NB4 (cell line): ENCODE measurements around the gene IQCH.
"Not testable (repeated sequence)": the region's sequence is repeated elsewhere in the genome, so short reads cannot be mapped to it uniquely, and the experiment has no call there.

Experiments
- DNase-seq: peaks from one replicate; pipeline ENCODE4 v3.0.0; 2010; ENCODE audit warnings: low read depth
- H3K4me3 ChIP-seq: one replicate; pipeline ENCODE4 v1.5.1; 2011; ENCODE audit warnings: mild to moderate bottlenecking, low read depth, low read length, moderate library complexity
- CTCF ChIP-seq: IDR thresholded peaks from one replicate; pipeline ENCODE4 v1.5.1; 2012; ENCODE audit warnings: low read depth, low read length
- MAX ChIP-seq: IDR thresholded peaks from 2 replicates; pipeline ENCODE4 v1.6.1; 2011; ENCODE audit warnings: low read depth, low read length
- MYC ChIP-seq: IDR thresholded peaks from 2 replicates; pipeline ENCODE4 v1.6.1; 2011; ENCODE audit warnings: low read depth, low read length
- POLR2A ChIP-seq: IDR thresholded peaks from 2 replicates; pipeline ENCODE4 v1.6.1; 2011; ENCODE audit warnings: mild to moderate bottlenecking; ENCODE audit not compliant: insufficient read length; ENCODE audit errors: extremely low read depth

Gene IQCH

GRCh38 chr15:67276666-67277065, 22.1 kb downstream of the IQCH start:
- TF ChIP-seq MYC (no peak), CTCF (no peak), MAX (no peak), POLR2A (no peak)
- DNase-seq, result no peak

GRCh38 chr15:67280217-67280616, 25.6 kb downstream of the IQCH start:
- TF ChIP-seq MYC (no peak), CTCF (no peak)
- no peak for DNase-seq
- no peak overlapping the region for H3K4me3 ChIP-seq

More at GRCh38 chr15:67276666-67277065, 22.1 kb downstream of the IQCH start:
- H3K4me3 ChIP-seq, result no peak overlapping the region

- TF ChIP-seq POLR2A, result no peak
- no peak for TF ChIP-seq CTCF
- TF ChIP-seq MYC, result no peak
- no peak for TF ChIP-seq MAX
- DNase-seq, result no peak
- no peak overlapping the region for H3K4me3 ChIP-seq
Observed at GRCh38 chr15:67281714-67282113, 27.1 kb downstream of the IQCH start.

DNA sequence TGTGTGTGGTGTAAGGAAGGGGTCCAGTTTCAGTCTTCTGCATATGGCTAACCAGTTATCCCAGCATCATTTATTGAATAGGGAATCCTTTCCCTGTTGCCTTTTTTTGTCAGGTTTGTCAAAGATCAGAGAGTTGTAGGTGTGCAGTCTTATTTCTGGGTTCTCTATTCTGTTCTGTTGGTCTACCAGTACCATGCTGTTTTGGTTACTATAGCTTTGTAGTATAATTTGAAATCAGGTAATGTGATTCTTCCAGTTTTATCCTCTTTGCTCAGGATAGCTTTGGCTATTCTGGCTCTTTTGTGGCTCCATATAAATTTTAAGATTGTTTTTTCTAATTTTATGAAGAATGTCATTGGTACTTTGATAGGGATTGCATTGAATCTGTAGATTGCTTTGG, 31.0 kb downstream of the IQCH start:
- not testable (repeated sequence) for DNase-seq, H3K4me3 ChIP-seq

DNA sequence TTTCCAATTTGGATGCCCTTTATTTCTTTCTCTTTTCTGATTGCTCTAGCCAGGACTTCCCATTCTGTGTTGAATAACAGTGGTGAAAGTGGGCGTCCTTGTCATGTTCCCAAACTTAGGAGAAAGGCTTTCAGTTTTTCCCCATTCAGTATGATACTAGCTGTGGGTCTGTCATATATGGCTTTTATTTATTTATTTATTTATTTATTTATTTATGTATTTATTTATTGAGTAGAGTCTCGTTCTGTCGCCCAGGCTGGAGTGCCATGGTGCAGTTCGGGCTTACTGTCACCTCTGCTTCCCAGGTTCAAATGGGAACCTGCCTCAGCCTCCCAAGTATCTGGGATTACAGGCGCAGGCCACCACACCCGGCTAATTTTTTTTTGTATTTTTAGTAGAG, 31.8 kb downstream of the IQCH start:
- H3K4me3 ChIP-seq, DNase-seq: not testable (repeated sequence)

DNA sequence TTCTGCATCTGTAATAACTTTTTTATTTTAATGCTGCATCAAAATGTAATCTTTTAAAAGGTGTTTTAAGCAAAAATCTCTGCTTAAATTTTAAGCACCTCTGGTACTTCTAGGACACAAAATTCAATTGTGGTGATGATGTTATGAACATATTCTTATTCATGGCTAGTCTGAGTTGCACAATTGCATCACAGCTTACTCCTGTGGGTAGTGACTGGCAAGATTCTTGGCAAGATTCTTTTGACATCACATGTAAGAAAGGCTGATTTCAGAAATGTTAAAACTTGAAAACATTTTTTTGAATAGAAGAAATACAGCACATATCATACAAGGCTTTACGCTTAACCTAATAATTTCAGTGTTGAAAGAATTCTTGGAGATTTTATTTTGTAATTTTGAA, 35.7 kb downstream of the IQCH start:
- DNase-seq, result peak; percentile 8
- TF ChIP-seq POLR2A, result no peak
- no peak for TF ChIP-seq CTCF
- no peak for TF ChIP-seq MYC
- no peak for TF ChIP-seq MAX
- no peak overlapping the region for H3K4me3 ChIP-seq

GRCh38 chr15:67296188-67296587, 41.6 kb downstream of the IQCH start:
- TF ChIP-seq MYC (no peak), CTCF (no peak), MAX (no peak), POLR2A (no peak)

More at GRCh38 chr15:67296188-67296587, 41.6 kb downstream of the IQCH start:
- H3K4me3 ChIP-seq, result no peak overlapping the region
- no peak for DNase-seq
